ENCODE data around the gene ALG14. TPM values are rescaled to one million over a fixed set of nuclear protein-coding genes. Genes with fewer than 3 reads are reported as not detected.

The ALG14 gene
- total RNA-seq, 4 donors from 2014 or later: 1.9 to 3.3 (median 2.6) TPM; not detected in 1

GRCh38 chr1:94934551-94934950 lies 138.2 kb downstream of the ALG14 start:
- peaks cover 0 to 8% (median 0%) of the 10 kb centered on the region in 4 donors for H3K4me1 ChIP-seq
- no peaks in the 10 kb centered on the region for H3K9me3 ChIP-seq
- DNase-seq: no peak
- H3K36me3 ChIP-seq: no peaks in the 10 kb centered on the region
- H3K27me3 ChIP-seq: no peaks in the 10 kb centered on the region
- no peak overlapping the region for H3K4me3 ChIP-seq
- no peak for TF ChIP-seq POLR2A (IDR thresholded peaks at IDR 0.05)
- no peak overlapping the region for H3K27ac ChIP-seq

DNA sequence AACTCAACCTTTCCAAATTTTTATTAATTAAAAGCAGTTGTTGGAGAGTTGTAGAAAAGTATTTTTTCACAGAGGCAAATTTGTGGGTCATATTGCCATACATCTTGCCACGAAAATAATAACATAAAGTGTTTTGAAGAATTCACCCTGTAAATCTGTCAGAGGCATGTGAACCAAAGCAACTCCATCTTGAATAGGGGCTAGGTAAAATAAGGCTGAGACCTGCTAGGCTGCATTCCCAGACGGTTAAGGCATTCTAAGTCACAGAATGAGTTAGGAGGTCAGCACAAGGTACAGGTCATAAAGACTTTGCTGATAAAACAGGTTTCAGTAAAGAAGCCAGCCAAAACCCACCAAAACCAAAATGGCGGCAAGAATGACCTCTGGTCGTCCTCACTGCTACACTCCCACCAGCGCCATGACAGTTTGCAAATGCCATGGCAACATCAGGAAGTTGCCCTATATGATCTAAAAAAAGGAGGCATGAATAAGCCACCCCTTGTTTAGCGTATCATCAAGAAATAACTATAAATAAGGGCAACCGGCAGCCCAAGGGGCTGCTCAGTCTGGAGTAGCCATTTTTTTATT lies 141.4 kb downstream of the ALG14 start:
- Histone ChIP-seq H3K36me3 (no peaks in the 10 kb centered on the region), H3K4me1 (peaks cover 0 to 25% (median 6%) of the 10 kb centered on the region in 4 donors), H3K9me3 (no peaks in the 10 kb centered on the region), H3K4me3 (no peak overlapping the region), H3K27ac (no peak overlapping the region), H3K27me3 (no peaks in the 10 kb centered on the region)
- TF ChIP-seq POLR2A (IDR thresholded peaks at IDR 0.05) (no peak), CTCF (IDR thresholded peaks at IDR 0.05) (no peak)
- DNase-seq: no peak

DNA sequence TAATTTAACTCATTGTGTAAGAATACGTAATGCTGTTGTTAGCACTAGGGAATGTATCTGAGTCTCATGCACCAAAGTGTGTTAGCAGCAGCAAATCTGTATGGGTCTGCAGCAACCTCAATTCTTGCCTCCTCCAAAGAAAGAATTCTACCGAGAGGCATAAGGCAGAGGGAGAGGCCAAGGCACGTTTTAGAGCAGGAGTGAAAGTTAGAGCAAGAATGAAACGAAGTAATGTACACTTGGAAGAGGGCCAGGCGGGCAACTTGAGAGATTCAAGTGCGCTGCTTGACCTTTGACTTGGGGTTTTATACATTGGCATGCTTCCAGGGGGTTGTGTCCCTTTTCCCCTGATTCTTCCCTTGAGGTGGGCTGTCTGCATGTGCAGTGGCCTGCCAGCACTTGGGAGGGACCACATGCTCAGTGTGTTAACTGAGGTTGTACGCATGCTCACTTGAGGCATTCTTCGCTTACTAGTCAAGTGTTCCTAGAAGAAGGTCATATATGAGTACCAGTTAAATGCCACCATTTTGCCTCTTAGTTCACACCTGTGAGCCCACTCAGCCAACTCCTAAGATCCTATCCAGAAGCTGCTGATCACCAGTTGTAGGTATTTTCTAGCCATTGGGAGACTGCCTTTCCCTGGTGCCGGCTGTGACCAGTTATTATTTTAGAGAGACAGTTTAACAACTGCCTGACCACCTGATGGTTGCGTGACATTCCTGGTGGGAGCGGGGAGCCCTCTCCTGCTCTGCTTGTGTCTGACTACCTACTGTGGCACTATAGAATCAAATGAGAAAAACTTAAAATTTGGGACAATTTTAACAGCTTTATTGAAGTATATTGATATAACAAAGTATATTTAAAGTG lies 143.2 kb downstream of the ALG14 start:
- peak overlapping the region in 2 of 4 donors; percentile 71 to 81 for H3K4me3 ChIP-seq

GRCh38 chr1:94928293-94928939 lies 144.3 kb downstream of the ALG14 start:
- Histone ChIP-seq H3K4me3 (peak overlapping the region in 2 of 4 donors; percentile 71 to 81), H3K9me3 (no peaks in the 10 kb centered on the region), H3K36me3 (no peaks in the 10 kb centered on the region), H3K27me3 (no peaks in the 10 kb centered on the region), H3K27ac (peak overlapping the region; percentile 80 to 97 (median 92)), H3K4me1 (peaks cover 0 to 34% (median 7%) of the 10 kb centered on the region in 4 donors)
- TF ChIP-seq CTCF (IDR thresholded peaks at IDR 0.05): no peak
- no peak for TF ChIP-seq POLR2A (IDR thresholded peaks at IDR 0.05)
- no peak for DNase-seq

More for the DNA sequence above, 143.2 kb downstream of the ALG14 start:
- H3K27ac ChIP-seq: peak overlapping the region; percentile 13 to 97 (median 54)
- no peaks in the 10 kb centered on the region for H3K36me3 ChIP-seq
- DNase-seq: peak in 2 of 3 donors; percentile 65 to 67
- H3K4me1 ChIP-seq: peaks cover 0 to 25% (median 7%) of the 10 kb centered on the region in 4 donors
- H3K27me3 ChIP-seq: no peaks in the 10 kb centered on the region
- no peak for TF ChIP-seq CTCF (IDR thresholded peaks at IDR 0.05)
- TF ChIP-seq POLR2A (IDR thresholded peaks at IDR 0.05): no peak
- no peaks in the 10 kb centered on the region for H3K9me3 ChIP-seq

DNA sequence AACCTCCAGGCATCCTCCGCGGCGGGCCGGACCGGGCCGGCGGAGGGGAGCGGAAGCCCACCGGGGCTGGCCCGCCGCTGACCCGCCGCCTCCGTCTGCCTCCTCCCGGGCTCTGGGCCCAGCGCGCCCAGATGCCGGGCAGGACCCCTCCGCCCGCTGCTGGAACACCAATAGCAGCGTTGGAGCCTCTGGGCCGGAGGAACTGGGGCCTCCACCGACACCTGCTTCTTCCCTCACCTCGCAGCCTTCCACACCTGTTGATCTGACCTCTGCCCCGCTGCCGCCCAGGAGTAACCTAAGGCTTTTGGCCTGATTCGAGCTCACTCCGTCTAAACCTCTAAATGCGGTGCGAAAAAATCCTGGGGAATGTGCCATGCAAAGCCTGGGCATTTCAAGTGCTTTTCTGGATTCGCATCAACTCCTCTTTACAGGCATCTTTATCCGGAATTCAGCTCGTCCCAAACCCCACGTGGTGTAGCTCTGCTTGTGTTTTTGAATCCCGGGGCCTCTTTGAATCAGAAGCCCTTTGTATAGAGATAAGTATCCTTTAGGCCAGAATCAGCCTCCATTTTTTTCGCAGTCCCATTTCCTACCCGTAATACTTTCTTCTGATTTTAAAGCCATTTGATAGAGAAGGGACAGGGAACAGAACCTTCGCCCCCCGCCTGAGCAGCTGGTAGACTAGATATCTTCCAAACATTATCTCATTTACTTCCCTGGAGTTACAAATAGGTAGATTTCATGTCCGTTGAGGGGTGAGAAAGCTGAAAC lies 145.2 kb downstream of the ALG14 start:
- H3K27ac ChIP-seq: peak overlapping the region; percentile 80 to 97 (median 92)
- H3K4me1 ChIP-seq: peaks cover 0 to 42% (median 7%) of the 10 kb centered on the region in 4 donors
- no peak for TF ChIP-seq CTCF (IDR thresholded peaks at IDR 0.05)
- TF ChIP-seq POLR2A (IDR thresholded peaks at IDR 0.05): no peak
- no peaks in the 10 kb centered on the region for H3K27me3 ChIP-seq
- H3K36me3 ChIP-seq: no peaks in the 10 kb centered on the region
- peak overlapping the region; percentile 66 to 81 (median 76) for H3K4me3 ChIP-seq
- peak; percentile 18 to 74 (median 68) for DNase-seq
- no peaks in the 10 kb centered on the region for H3K9me3 ChIP-seq

Measured in Peyer's patch (tissue), 4 donors.